ENCODE results near the gene GATA2. TPM values are rescaled to one million over a fixed set of nuclear protein-coding genes. Genes with fewer than 3 reads are reported as not detected.

The GATA2 gene
- total and polyA plus RNA-seq, 2 donors, result 19.2 to 25.7 TPM

DNA sequence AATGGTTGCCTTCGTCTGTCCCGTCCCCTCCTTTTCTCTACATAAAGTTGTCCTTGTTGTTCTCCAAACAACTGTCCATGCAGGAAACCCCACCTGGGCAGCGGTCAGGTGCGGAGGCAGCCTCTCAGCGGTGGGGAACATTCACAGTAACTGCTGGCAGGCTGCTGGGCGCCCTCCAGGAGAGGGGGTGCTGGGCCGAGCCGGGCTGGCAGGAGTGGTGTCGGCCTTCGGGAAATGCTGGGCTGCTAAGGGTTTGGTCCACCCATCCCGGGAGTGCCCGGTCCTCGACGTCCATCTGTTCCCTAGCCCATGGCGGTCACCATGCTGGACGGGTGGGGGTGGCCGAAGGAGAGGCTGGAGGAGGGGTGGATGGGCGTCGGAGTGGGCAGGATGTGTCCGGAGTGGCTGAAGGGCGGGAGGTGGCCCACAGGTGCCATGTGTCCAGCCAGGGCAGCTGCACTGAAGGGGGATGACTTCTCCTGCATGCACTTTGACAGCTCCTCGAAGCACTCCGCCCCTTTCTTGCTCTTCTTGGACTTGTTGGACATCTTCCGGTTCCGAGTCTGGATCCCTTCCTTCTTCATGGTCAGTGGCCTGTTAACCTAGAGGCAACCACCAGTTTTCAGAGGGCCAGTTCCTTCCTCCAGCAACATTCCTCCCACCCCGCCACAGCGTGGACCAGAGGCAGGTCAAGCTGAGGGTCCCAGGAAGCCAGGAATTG lies 12.1 kb downstream of the GATA2 start:
- Histone ChIP-seq H3K4me3 (ENCODE audit: low read depth, low read length) (no peak overlapping the region), H3K4me1 (ENCODE audit: insufficient read depth) (peaks cover 3% of the 10 kb centered on the region), H3K36me3 (ENCODE audit: insufficient read depth) (no peaks in the 10 kb centered on the region), H3K27ac (ENCODE audit: low read depth) (no peak overlapping the region)
- WGBS, result 80% methylated on average over 27 of the region's 27 CpGs
- no peak for DNase-seq (ENCODE audit: extremely low spot score)

DNA sequence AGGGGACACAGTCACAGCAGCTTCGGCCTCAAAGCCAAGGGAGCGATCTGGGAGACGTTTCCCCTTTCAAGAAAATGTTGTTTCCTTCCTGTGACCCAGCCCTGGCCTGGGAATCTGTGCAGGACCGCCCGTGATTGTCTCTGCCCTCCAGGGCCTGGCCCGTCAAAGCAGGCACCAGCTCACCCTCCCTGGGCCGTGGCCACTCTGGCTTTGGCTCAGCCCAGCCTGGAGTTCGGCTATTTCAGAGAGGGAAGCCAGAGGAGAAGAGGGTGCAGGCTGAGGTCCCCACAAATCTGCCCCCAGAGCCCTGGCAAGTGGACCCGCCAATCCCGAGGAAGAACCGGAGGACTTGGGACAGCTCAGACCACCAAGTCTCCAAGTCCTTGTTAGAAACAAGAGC lies 12.7 kb downstream of the GATA2 start:
- H3K4me1 ChIP-seq (ENCODE audit: insufficient read depth), result peaks cover 3% of the 10 kb centered on the region
- DNase-seq (ENCODE audit: extremely low spot score), result no peak
- H3K36me3 ChIP-seq (ENCODE audit: insufficient read depth), result no peaks in the 10 kb centered on the region
- H3K27ac ChIP-seq (ENCODE audit: low read depth), result no peak overlapping the region
- 75% methylated on average over 11 of the region's 11 CpGs for WGBS
- no peak overlapping the region for H3K4me3 ChIP-seq (ENCODE audit: low read depth, low read length)

DNA sequence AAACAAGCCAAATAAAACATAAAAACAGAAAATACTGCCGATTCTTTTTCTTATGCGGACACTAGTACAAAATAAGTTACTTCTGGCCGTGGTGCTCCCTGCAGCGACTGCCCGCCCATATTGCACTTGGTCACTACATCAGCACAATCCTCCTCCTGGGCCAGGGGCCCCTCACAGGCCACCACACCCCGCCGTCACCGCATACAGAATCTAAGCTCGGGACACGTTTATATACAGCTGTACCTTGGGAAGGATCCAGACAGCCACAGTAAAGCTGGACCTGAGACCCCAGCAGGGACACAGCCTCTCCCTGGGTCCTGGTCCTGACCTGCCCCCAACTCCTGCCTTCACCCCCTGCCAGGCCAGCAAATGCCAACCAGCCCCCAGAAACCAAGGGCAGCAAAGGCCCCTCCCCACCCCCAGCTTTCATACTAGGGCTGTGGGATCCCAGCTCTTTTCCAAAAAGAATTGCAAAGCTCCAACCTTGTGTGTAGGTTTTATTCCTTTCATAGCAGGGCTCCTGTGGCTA lies 13.4 kb downstream of the GATA2 start:
- WGBS, result 76% methylated on average over 10 of the region's 10 CpGs
- H3K36me3 ChIP-seq (ENCODE audit: insufficient read depth), result no peaks in the 10 kb centered on the region
- DNase-seq (ENCODE audit: extremely low spot score), result no peak
- no peak overlapping the region for H3K27ac ChIP-seq (ENCODE audit: low read depth)
- peaks cover 3% of the 10 kb centered on the region for H3K4me1 ChIP-seq (ENCODE audit: insufficient read depth)
- H3K4me3 ChIP-seq (ENCODE audit: low read depth, low read length), result no peak overlapping the region

DNA sequence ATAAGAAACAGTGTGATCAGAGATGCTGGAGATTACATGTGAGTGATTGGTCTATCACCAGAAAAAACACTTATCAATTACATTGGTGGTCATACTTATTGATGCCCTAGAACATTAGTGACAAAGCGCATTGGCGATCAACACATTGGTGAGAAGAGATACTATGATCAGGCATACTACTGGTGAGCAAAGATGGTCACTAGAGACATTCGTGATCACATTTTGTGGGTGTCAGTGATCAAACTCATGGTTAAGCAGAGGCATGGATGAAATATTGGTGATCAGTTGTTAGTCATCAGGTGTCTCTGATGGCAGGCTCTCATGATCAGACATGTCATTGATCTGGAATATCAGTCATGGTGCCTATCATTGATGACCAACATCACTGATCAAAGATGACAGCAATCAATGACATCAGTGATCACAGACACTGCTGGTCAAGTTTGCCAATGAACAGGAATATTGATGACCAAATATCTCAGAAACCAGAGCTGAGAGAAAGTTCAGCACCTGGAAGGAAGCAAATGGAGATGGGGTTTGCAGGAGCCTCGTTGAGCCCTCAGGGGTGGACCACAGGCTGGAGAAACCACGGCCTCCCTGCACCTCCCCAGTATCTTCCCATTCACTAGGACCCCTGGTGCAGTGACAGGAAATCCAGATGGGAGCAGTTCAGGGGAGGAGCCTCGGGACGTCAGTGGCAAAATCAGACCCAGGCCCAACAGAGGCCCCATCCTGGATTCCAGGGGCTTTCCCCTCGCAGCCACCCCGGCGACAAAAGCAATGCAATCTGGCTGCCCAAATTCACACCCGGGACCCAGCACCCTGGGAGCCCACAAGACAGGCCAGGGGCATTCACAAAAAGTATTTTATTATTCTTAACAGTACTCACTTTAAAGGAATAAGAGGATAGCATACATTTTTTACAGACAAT lies 14.2 kb downstream of the GATA2 start:
- no peak overlapping the region for H3K4me3 ChIP-seq (ENCODE audit: low read depth, low read length)
- peaks cover 3% of the 10 kb centered on the region for H3K4me1 ChIP-seq (ENCODE audit: insufficient read depth)
- WGBS, result 72% methylated on average over 11 of the region's 11 CpGs
- no peak overlapping the region for H3K27ac ChIP-seq (ENCODE audit: low read depth)
- no peak for DNase-seq (ENCODE audit: extremely low spot score)
- H3K36me3 ChIP-seq (ENCODE audit: insufficient read depth), result no peaks in the 10 kb centered on the region

DNA sequence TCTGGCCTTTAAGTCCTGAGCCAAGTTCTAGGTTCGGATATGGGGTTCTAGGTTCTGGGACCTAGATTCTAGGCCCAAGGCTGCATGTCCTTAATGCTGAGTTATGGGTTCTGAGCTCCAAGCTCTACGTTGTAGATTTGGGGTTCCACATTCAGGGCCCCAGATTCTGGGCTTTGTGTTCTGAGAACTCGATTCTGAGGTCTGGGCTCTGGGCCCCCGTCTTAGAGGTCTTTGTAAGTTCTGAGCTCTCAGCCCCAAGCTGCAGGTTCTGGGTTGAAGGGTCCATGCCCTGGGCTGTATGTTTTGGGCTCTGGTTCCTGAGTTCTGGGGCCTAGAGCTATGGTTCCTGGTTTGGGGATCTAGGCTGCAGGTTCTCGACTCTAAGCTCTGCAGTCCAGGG lies 16.3 kb downstream of the GATA2 start:
- DNase-seq (ENCODE audit: extremely low spot score), result no peak
- Histone ChIP-seq H3K36me3 (ENCODE audit: insufficient read depth) (no peaks in the 10 kb centered on the region), H3K27ac (ENCODE audit: low read depth) (no peak overlapping the region), H3K4me3 (ENCODE audit: low read depth, low read length) (no peak overlapping the region), H3K4me1 (ENCODE audit: insufficient read depth) (no peaks in the 10 kb centered on the region)
- 89% methylated on average over 5 of the region's 5 CpGs for WGBS

DNA sequence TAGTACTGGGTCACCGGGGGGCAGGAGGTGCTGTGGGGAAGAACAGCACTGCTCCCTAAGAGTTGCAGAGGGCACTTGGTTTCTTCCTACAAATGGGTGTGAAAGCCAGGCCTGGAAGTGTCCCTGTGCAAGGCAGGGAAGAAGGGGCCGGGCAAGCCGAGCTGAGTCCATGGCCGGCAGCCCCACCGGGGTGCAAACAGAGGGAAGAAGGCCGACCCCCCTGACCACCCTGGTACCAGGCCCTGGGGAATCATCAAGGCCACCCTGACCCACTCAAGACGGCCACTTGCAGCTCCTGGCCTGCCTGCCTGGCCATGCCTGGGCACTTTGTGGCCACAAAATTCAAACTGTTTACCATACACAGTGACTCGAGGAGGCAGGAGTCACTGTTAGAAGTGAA lies 17.6 kb downstream of the GATA2 start:
- Histone ChIP-seq H3K36me3 (ENCODE audit: insufficient read depth) (no peaks in the 10 kb centered on the region), H3K4me3 (ENCODE audit: low read depth, low read length) (no peak overlapping the region), H3K27ac (ENCODE audit: low read depth) (no peak overlapping the region), H3K4me1 (ENCODE audit: insufficient read depth) (no peaks in the 10 kb centered on the region)
- DNase-seq (ENCODE audit: extremely low spot score), result no peak
- WGBS, result 78% methylated on average over 8 of the region's 8 CpGs

DNA sequence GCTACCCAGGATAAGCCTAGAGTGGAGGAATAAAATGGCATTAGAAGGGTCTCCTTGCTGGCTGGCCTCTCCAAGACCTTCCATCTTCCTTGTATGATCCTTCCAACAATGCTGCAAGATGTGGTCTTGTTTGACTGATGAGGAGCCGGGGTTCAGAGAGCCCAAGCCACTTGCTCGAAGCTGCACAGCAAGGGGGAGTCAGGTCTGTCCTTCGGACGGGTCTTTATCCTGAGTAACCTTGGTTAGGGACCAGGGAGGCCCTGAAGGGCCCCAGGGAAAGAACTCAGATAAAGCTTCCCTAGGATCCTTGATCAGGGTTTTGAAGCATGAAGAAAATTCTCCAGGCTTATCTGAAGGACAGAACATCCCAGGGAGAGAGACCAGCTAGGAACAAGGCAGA lies 19.3 kb downstream of the GATA2 start:
- WGBS, result 45% methylated on average over 4 of the region's 4 CpGs

DNA sequence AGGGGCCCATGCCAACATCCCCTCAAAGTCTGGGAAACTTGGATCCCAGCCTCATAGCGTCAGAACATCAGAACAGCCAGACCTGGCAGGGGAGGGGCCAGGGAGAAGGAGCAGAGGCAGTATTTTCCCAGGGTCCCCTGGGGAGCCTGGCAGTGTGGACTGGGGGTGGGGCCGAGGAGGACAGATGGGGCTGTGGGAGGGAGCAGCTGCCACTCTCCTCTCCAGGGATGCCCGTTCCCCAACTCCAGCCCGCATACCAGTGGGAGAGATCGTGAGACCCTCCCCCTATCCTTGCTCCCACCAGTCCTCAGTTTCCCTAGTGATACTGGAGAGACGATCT lies 19.9 kb downstream of the GATA2 start:
- no peaks in the 10 kb centered on the region for H3K4me1 ChIP-seq (ENCODE audit: insufficient read depth)
- no peak overlapping the region for H3K4me3 ChIP-seq (ENCODE audit: low read depth, low read length)
- 34% methylated on average over 6 of the region's 6 CpGs for WGBS
- H3K36me3 ChIP-seq (ENCODE audit: insufficient read depth), result no peaks in the 10 kb centered on the region
- no peak overlapping the region for H3K27ac ChIP-seq (ENCODE audit: low read depth)
- no peak for DNase-seq (ENCODE audit: extremely low spot score)

More for the DNA sequence above, 19.3 kb downstream of the GATA2 start:
- Histone ChIP-seq H3K27ac (ENCODE audit: low read depth) (no peak overlapping the region), H3K4me3 (ENCODE audit: low read depth, low read length) (no peak overlapping the region), H3K4me1 (ENCODE audit: insufficient read depth) (no peaks in the 10 kb centered on the region), H3K36me3 (ENCODE audit: insufficient read depth) (no peaks in the 10 kb centered on the region)
- no peak for DNase-seq (ENCODE audit: extremely low spot score)

DNA sequence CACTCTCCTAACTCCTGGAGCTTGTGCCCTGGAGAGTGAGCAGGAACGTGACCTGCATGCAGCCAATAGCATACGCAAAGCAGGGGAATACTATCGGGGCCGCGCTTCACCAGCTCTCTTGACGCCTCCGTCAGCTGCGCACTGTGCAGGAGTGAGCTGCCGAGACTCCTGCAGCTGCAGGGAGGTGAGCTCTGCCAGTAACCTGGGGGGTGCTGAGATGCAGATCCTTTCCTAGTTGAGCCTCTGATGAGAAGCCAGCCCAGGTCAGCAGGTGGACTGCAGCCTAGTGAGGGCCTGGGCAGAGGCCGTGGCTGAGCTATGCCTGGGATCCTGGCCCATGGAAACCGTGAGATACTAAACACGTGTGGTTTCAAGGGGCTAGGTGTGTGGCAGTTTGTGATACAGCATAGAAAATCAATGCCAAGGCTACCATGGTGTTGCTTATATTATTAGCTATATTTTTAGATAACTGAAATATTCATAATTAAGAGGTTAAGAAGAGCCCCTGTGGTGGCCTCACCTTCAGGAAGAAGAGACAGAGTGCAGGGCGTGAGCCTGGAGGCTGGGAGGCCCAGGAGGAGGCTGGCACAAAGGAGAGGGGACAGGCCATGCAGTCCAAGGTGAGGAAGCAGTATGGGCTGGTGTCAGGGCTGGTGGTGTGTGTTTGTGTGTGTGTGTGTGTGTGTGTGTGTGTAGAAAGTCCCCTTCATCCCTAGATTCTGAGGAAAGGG lies 20.4 kb downstream of the GATA2 start:
- DNase-seq (ENCODE audit: extremely low spot score), result no peak
- Histone ChIP-seq H3K4me1 (ENCODE audit: insufficient read depth) (no peaks in the 10 kb centered on the region), H3K36me3 (ENCODE audit: insufficient read depth) (no peaks in the 10 kb centered on the region), H3K4me3 (ENCODE audit: low read depth, low read length) (no peak overlapping the region), H3K27ac (ENCODE audit: low read depth) (no peak overlapping the region)
- 76% methylated on average over 13 of the region's 13 CpGs for WGBS

DNA sequence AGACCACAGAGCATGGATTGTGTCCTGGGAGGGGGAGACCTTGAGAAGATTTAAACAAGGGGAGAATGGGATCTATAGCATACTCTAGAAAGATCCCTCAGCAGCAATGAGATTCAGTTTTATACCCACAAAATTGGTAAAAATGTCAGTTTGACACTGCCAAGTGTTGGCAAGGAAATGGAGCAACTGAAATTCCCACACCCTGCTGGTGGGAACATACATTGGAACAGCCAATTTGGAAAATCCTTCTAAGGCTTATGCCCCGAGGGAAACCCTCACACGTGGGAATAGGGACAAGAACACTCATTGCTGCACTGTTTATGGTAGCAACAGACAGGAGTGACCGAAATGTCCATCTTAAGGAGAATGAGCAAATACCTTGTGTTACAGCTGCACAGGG lies 21.3 kb downstream of the GATA2 start:
- Histone ChIP-seq H3K4me1 (ENCODE audit: insufficient read depth) (no peaks in the 10 kb centered on the region), H3K4me3 (ENCODE audit: low read depth, low read length) (no peak overlapping the region), H3K27ac (ENCODE audit: low read depth) (no peak overlapping the region), H3K36me3 (ENCODE audit: insufficient read depth) (no peaks in the 10 kb centered on the region)
- 80% methylated on average over 3 of the region's 3 CpGs for WGBS
- no peak for DNase-seq (ENCODE audit: extremely low spot score)

DNA sequence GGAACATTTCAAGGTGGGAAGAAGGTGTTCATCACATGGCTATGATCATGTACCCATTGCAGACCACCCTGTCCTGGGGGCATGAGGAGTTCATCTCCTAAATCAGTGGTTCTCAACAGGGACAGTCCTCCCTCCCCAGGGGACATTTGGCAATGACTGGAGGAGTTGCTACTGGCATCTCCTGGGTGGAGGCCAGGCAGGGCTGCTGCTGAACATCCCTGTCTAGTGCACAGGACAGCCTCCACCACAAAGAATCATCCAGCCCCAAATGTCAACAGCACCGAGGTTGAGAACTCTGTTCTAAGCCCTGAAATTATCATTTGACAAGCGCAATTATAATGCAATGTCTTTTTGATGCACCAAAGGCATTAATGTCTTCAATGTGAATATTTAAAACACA lies 21.9 kb downstream of the GATA2 start:
- Histone ChIP-seq H3K27ac (ENCODE audit: low read depth) (no peak overlapping the region), H3K4me3 (ENCODE audit: low read depth, low read length) (no peak overlapping the region)
- 78% methylated on average over 2 of the region's 2 CpGs for WGBS

DNA sequence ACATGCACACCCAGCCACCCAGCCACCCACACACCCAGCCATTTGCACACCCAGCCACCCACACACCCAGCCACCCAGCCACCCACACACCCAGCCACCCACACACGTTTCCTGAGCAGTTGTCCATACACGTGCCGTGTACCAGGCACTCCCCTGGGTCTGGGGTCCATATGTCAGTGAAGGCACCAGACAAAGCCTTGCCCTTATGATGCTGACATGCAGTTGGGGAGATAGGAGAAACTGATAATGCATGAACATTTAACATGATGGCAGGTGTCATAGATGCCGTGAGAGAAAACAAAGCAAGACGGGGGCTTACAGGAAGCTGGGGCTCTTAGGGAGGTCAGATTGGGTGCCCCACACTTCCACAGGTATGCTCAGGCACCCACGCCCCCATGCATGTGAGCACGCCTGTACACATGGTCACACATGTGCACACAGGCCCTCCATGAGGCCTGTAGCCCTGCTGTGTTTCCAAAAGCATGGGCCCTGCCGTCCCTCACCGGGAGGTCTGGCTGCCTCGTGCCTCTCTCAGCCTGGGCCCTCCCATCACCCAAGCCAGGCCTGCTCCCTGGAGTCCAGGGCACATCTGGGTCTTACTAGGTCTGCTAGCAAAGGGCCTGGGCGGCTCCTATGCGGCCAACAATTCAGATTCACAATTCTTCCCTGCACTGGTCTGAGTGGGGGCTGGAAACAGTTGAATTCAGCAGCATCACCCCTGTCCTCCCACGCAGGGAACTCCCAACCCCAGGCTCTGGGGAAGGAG lies 22.7 kb downstream of the GATA2 start:
- H3K4me3 ChIP-seq (ENCODE audit: low read depth, low read length), result no peak overlapping the region
- DNase-seq (ENCODE audit: extremely low spot score), result no peak
- no peak overlapping the region for H3K27ac ChIP-seq (ENCODE audit: low read depth)
- no peaks in the 10 kb centered on the region for H3K36me3 ChIP-seq (ENCODE audit: insufficient read depth)
- 67% methylated on average over 13 of the region's 13 CpGs for WGBS
- no peaks in the 10 kb centered on the region for H3K4me1 ChIP-seq (ENCODE audit: insufficient read depth)

More for the DNA sequence above, 21.9 kb downstream of the GATA2 start:
- no peaks in the 10 kb centered on the region for H3K4me1 ChIP-seq (ENCODE audit: insufficient read depth)
- DNase-seq (ENCODE audit: extremely low spot score), result no peak
- H3K36me3 ChIP-seq (ENCODE audit: insufficient read depth), result no peaks in the 10 kb centered on the region

DNA sequence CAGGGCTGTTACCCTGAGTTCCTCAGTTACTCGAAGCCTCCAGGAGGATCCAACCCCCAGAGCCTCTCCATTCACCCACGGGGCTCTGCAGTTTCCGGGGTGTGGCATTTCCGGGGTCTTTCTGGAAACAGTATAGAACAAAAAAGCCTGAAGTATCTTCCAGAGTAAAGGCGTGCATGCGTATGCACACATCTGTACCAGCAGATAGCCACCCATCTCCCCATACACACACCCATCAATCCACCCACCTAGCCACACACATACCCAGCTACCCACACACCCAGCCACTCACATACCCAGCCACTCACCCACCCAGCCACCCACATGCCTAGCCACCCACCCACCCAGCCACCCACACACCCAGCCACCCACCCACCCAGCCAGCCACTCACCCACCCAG lies 23.4 kb downstream of the GATA2 start:
- DNase-seq (ENCODE audit: extremely low spot score), result no peak
- H3K36me3 ChIP-seq (ENCODE audit: insufficient read depth), result no peaks in the 10 kb centered on the region
- H3K4me3 ChIP-seq (ENCODE audit: low read depth, low read length), result no peak overlapping the region
- 82% methylated on average over 6 of the region's 6 CpGs for WGBS
- no peaks in the 10 kb centered on the region for H3K4me1 ChIP-seq (ENCODE audit: insufficient read depth)
- H3K27ac ChIP-seq (ENCODE audit: low read depth), result no peak overlapping the region
